A673 (cell line): ENCODE data around the gene FRY.

Experiments
- EZH2 ChIP-seq: fragments of 200-600 bp; sonication (generic); IDR thresholded peaks from 2 replicates; pipeline ENCODE4 v1.6.1; 2017; ENCODE audit warnings: borderline replicate concordance, low read depth, mild to moderate bottlenecking, mixed read lengths, antibody characterized with exemption, low read length; ENCODE audit not compliant: poor library complexity, severe bottlenecking
- TF ChIP-seq, protein P1 (sequence below): fragments of 300-800, 200-600 bp; sonication (generic); conservative IDR thresholded peaks from 2 replicates; pipeline ENCODE4 v1.5.1; 2017; ENCODE audit warnings: low read depth, mild to moderate bottlenecking, antibody characterized with exemption, low read length, moderate library complexity, mixed read lengths

DNA sequence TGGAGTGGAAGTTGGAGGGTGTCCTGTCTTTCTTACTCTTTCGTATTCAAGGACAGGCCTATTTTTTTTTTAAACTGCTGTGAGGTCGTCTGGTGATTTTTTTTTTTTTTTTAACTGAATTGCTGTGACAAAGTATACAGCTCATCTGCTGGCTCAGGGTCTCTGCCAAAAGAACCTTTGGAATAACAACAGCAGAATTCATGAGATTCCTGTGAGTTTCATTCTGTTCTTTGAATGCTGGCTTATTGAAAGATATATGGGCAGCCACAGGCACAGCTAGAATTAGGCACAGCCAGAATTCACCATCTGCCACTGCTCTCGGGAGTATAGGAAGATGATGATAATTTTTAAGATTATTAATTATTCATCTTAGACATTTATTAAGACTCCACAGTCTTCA lies 21.4 kb upstream of the FRY start:
- TF ChIP-seq, protein P1, sequence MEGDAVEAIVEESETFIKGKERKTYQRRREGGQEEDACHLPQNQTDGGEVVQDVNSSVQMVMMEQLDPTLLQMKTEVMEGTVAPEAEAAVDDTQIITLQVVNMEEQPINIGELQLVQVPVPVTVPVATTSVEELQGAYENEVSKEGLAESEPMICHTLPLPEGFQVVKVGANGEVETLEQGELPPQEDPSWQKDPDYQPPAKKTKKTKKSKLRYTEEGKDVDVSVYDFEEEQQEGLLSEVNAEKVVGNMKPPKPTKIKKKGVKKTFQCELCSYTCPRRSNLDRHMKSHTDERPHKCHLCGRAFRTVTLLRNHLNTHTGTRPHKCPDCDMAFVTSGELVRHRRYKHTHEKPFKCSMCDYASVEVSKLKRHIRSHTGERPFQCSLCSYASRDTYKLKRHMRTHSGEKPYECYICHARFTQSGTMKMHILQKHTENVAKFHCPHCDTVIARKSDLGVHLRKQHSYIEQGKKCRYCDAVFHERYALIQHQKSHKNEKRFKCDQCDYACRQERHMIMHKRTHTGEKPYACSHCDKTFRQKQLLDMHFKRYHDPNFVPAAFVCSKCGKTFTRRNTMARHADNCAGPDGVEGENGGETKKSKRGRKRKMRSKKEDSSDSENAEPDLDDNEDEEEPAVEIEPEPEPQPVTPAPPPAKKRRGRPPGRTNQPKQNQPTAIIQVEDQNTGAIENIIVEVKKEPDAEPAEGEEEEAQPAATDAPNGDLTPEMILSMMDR = no peak
- TF ChIP-seq EZH2 = no peak
